Activated CD4-positive, CD25-positive, alpha-beta regulatory T cell treated with anti-CD3 and anti-CD28 coated beads, Interleukin-2, amount 50 U/mL, for 24 hours (primary cell): Measurements from ENCODE around the gene KCNQ1OT1.

Experiments used
- ATAC-seq, 2 donors: fragments of 150-1000 bp; cut with Tn5 transposase; one replicate each; pipeline ENCODE4 v1.10.0; 2021; ENCODE audit warnings: mild to moderate bottlenecking in 1 of 2, moderate library complexity in 1 of 2

Gene KCNQ1OT1

GRCh38 chr11:2592559-2593392 is 107.0 kb downstream of the KCNQ1OT1 start:
- ATAC-seq, result no peak

GRCh38 chr11:2591805-2592204 is 108.0 kb downstream of the KCNQ1OT1 start:
- ATAC-seq, result no peak

DNA sequence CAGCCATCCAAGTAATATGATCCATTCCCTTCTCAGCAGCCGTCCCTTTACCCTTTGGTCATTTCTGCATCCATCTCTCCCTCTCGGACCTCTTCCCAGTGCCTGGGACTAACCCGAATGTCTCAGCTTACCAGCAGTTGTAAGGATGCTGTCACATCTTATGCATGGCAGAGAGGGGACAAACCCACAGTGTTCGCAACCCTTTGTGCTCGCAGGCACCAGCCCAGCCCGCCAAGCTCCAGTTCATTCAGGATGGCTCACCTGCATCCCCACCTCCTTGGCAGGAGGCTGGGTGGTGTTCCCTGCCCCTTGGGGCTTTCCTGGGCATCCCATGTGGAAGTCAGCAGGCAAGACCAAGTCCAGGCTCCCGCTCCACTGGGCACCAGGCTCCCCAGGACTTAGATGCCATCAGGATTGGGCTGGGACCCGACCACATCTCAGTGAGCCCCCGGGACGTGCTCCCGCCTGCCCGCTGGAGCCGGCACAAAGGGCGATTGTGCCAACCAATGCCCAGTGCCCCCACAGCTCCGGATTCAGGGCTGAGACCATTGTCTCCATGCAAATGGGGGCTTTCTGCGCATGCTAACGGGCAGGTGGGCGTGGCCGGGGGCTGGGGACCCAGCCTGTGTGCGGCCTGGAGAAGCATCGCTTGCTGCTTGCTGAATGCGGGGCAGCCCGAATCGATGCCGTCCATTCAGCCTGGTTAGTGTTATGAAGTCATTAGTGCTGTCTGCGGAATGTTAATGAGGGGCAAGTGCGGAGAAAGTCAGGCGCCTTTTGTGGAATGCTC is 108.6 kb downstream of the KCNQ1OT1 start:
- ATAC-seq, result no peak

GRCh38 chr11:2590131-2590964 is 109.4 kb downstream of the KCNQ1OT1 start:
- no peak for ATAC-seq

GRCh38 chr11:2589538-2589934 is 110.3 kb downstream of the KCNQ1OT1 start:
- no peak for ATAC-seq

DNA sequence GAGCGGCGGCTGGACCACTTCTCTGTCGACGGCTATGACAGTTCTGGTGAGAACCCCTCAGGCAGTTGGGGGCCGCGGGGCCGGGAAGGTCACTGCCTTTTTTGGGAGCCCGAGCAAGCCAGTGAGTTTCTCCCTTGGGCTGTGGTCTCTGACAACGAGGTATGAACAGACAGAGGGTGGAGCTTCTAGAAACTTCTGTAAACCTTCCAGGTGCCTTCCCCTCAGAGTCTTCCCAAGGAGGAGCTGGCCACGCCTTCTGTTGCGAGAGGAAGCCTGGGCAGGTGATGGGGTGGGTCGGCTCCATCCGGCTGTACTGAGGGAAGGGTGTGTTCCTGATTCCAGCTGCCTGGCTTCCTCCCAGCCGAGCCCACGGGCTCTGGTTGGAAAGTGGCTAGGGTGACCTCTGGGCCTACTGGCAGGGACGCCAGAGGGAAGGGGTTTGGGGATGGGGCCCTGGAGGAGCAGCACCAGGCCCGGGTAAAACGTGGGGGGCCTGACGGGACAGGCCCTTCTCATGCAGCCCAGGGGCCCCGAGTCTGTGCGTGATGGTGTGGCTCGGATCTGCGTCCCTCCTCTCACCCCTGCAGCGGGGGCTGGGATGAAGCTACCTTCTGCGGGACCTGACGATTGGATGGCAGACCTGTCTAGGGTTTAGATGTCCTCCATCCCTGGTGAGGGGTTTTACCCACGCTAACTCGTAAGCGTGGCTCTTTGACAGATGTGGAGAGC is 110.8 kb downstream of the KCNQ1OT1 start:
- no peak for ATAC-seq

DNA sequence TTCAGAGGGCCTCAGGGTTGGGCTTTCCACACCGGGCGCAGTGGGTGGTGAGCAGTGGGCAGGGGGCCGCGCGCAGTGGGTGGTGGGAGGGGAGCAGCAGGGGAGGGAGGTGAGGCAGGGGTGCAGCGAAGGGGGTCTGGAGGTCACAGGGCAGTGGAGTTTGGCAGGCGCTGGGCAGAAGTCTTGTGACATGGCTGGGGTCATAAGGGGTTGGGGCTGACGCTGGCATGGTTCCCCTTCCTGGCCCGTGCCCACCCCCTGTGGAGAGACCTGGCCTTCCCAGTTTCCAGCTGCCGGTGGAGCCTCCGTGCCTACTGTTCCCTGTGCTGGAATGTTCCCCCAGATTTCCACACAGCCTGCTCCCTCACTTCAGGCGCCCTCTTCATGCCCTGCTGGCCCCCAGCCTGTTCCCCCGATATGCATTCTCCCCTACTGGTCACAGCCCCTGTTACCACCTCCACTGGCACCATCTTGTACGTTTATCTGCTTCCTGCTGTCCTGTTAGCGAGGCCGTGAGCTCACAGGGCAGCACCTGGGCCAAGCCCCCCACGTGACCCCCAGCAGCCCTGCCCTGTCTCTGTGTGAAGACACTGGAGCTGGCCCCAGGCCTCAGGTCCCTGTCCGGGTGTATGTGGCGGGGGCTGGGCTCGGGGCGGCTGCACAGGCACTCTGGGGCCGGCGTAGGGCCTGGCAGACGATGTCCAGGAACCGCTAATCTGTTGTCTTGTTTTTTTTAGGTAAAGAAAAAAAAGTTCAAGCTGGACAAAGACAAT is 111.6 kb downstream of the KCNQ1OT1 start:
- ATAC-seq, result no peak

- ATAC-seq, result no peak
Measured at GRCh38 chr11:2587132-2587930, 112.5 kb downstream of the KCNQ1OT1 start.

- ATAC-seq, result no peak
Measured at GRCh38 chr11:2586793-2587131, 113.0 kb downstream of the KCNQ1OT1 start.

DNA sequence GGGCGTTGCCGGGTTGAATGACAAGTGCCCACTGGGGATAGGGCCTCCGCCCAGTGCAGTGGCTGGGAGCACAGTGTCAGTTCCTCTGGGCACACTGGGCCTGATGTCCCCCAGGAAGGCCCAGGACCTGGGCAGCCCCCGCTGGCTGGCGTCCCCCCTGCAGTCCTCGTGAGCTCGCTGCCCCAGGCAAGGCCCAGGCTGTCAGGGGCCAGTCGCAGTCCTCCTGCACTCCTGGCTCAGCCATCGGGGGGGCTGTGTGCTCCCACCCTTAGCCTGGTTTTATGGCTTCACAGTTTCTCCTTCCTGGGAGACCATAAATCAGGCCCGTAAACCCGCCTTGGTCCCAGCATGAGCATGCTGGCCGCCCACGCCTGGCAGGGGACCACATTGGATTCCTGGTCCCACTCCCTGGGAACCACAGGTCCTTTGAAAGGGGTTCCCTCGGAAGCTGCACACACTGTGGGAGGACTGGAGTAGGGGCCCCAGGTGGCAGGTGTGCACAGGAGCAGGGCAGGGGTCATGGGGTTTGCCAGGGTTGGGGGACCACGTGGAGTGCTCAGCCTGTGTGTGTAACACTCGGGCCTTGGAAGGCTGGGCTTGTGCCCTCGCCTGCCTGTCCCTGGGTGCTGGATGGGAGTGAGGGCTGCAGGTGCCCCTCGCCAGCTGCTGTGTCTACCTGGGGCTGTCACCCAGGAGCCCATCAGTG is 113.6 kb downstream of the KCNQ1OT1 start:
- no peak for ATAC-seq

GRCh38 chr11:2585566-2586086 is 114.2 kb downstream of the KCNQ1OT1 start:
- ATAC-seq, result no peak

- no peak for ATAC-seq
Measured at GRCh38 chr11:2584812-2585565, 114.8 kb downstream of the KCNQ1OT1 start.

GRCh38 chr11:2584434-2584811 is 115.4 kb downstream of the KCNQ1OT1 start:
- ATAC-seq, result no peak

GRCh38 chr11:2583605-2583958 is 116.2 kb downstream of the KCNQ1OT1 start:
- ATAC-seq, result no peak

- no peak for ATAC-seq
Measured at GRCh38 chr11:2582946-2583604, 116.7 kb downstream of the KCNQ1OT1 start.

- no peak for ATAC-seq
Measured at GRCh38 chr11:2582351-2582945, 117.3 kb downstream of the KCNQ1OT1 start.

DNA sequence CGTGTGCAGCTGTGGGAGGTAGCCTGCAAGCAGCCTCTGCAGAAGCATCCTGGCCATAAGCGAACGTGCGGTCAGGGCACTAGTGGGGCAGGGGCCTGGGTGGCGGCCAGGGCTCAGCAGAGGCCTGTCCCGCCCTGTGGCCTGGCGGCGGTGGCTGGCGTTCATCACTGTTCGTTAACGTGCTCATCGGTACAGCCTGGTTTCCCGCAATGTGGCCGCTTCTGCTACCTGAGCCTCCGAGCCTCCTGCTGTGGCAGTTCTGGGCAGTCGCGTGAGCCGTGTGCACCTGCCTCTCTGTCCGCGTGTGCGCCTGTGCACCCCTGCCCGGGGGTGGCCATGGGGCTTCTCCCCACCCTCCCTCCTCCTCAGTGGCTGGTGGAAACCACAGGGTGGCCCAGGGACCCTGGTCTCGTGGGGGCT is 117.9 kb downstream of the KCNQ1OT1 start:
- ATAC-seq, result no peak
